ENCODE results near the gene PLET1. TPM values are rescaled to one million over a fixed set of nuclear protein-coding genes. Genes with fewer than 3 reads are reported as not detected.

PLET1 gene
- total and polyA plus RNA-seq, 2 of the 8 experiments (the other 6 are each of a cell fraction or from before 2014, with no cell fraction given) = not detected

- TF ChIP-seq CTBP2 (IDR thresholded peaks at IDR 0.05; ENCODE audit: borderline replicate concordance, insufficient read depth, insufficient read length, low read length) = no peak
- no peak for TF ChIP-seq YY1 (IDR thresholded peaks at IDR 0.05; ENCODE audit: low read depth, low read length)
- no peak for TF ChIP-seq BCL11A (IDR thresholded peaks at IDR 0.05; ENCODE audit: low read depth in 2 of 2, low read length in 2 of 2)
- no peak for TF ChIP-seq CREB1 (IDR thresholded peaks at IDR 0.05)
- TF ChIP-seq JUN (IDR thresholded peaks at IDR 0.05; ENCODE audit: low read depth, low read length) = no peak
- TF ChIP-seq RAD21 (IDR thresholded peaks at IDR 0.05 in 1 of 2, conservative IDR thresholded peaks at IDR 0.05 in 1 of 2; ENCODE audit: low read depth in 2 of 2, low read length in 2 of 2) = no peak
- no peak for TF ChIP-seq CHD2 (IDR thresholded peaks at IDR 0.05; ENCODE audit: low read length)
- TF ChIP-seq BACH1 (IDR thresholded peaks at IDR 0.05; ENCODE audit: low read length) = no peak
- TF ChIP-seq HDAC6 (IDR thresholded peaks at IDR 0.05; ENCODE audit: low read depth, low read length) = no peak
- no peak for TF ChIP-seq JUND (IDR thresholded peaks at IDR 0.05; ENCODE audit: low read length)
- TF ChIP-seq NANOG (IDR thresholded peaks at IDR 0.05; ENCODE audit: insufficient read depth, low read depth, low read length, poor library complexity, severe bottlenecking) = no peak
Measured at GRCh38 chr11:112248201-112248600, 12.5 kb downstream of the PLET1 start (continued).
